HG02973 (cell line): ENCODE data around the gene TRMU.

ENCODE experiments used
- ATAC-seq: cut with Tn5 transposase; IDR thresholded peaks from one replicate; pipeline ENCODE4 v1.9.1; 2021; ENCODE audit warnings: moderate library complexity; ENCODE audit not compliant: unreplicated experiment

The TRMU gene

DNA sequence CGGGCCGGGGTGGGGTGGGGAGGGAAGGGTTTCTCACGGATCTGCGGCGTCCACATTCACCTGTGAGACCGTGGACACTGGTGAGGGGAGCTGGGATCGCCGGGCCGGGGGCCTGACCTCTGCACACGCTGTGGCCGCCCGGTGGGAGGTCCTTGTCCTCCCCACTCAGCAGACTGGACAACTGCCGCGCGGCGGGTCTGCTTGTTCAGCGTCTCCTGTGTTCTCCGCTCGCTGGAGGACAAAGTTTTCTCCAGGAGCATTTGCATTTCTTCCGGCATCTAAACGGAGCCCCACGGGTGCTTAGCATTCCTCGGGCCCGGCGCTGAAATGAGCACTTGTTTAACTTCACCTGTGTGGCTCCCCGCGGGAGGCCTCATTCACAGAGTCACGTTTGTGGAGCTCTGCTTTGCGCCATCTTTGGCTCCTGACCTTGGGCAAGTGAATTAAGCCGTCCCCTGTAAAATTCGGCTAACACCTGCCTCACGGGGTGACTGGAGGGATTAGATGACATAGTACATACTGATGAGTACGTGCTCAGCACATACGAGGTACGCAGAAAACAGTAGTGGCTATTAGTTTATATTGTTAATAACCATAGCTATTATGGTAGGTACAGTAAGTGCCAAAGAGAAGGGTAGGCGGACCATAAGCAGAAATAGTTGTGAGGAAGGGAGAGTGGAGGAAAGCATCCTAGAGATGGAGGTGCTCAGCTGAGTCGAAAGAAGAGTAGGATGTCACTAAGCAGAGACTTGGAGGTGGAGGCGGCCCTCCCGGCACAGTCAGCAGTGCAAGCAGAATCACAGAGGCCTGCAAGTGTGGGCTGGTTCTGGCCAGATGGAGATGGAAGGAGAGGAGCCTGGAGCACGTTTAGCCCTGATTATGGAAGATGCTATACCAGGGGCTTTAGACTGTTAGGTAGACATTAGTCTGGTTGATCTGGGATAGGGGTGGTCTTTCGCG lies 885 bp downstream of the TRMU start:
- ATAC-seq: no peak

DNA sequence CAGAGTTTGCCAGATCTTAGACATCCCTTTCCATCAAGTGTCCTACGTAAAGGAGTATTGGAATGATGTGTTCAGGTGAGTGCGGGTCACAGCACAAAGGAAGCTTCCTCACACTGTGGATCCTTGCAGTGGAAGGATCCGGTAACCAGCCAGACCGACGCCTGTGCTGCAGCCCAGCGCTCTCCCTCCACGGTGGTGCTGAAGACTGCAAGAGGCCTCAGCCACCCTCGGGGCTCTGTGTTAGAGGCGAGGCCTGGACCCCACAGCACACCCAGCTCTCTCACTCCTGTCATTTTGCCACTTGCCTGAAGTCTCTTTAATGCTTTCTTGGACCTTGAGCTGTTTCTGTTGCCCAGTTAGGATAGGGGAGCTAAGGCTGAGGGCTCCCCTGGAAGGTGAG lies 2.4 kb downstream of the TRMU start:
- no peak for ATAC-seq

DNA sequence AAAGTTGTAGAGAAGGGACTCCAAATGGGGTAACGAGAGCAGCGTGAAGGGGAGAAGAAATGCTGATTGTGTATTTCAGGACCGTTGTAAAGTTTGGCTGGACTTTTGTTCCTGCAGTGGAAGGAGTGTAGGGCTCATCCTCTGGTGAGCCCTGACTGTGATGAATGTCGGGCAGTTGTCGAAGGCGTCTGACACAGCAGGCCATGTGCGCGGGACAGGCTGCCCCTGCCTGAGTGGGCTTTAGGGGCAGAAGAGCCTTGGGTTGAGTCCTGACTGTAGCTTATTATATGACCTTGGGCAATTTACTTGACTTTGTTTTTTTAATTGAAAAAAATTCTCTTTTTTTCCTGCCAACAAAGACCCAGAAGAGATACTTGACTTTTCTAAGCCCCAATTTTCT lies 3.1 kb downstream of the TRMU start:
- no peak for ATAC-seq

DNA sequence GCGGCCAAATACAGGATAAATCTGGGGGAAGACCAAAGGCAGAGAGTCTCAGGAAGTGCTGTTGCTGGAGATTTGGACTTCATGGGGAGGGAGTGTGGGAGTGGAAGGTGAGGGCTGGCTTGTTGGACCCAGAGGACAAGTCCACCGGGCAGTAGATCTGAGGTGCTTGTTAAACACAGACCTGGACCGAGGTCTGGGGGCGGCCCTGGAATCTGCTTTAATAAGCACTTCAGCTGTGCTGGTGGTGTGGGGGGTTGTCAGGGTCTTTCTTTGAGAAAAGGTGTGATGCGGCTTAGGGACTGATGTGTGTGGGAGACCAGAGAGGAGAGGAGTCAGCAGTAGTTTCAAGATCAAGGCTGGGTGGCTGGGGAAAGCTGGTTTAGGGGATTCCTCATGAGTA lies 4.4 kb downstream of the TRMU start:
- no peak for ATAC-seq

DNA sequence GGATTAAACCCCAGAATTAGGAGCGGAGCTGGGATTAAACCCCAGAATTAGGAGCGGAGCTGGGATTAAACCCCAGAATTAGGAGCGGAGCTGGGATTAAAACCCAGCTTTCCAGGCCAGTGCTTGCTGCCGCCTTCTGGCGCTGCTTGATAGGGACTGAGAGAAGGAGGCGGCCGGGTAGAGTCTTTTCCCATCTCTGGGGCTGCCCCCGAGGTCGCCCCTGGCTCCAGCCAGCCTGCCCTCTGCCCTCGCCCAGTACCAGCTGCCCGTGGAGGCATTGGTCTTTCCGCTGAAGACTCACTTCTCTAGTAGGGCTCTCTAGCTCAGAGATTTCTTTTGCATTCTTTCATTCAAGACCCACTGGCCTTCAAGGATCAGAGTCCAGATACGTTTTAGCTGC lies 5.2 kb downstream of the TRMU start:
- ATAC-seq: no peak

DNA sequence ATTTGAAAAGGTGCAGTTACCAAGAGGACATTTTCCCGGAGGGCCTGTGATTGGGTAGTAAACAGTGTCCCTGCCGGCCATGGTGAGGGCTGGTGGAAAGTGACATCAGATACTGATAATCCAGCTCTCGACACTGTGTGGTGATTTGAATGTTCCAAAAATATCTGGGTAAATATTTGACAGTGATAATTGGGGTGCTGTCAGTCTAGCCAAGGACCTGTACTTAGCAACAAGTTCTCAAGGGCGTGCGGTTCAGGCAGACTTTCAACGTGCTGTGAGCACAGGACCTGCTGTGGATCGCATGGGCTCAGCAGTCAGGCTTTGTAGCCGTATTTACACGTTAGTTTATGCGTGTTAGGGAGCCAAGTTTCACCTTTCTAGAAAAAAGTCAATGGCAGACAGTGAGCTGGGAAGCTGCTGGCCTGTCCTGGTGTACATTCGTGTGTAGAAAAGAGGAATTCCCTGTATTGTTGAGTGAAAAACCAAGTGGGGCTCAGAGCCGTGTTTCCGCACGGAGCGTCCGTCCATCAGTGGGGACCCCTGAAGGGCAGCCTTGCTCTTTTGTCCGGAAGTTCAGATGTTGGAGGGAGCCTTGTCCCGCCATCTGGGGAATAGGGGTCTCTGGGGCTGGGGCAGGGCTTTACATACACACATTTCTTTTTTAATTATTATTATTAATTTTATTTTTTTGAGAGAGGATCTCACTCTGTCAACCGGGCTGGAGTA lies 11.3 kb downstream of the TRMU start:
- no peak for ATAC-seq

DNA sequence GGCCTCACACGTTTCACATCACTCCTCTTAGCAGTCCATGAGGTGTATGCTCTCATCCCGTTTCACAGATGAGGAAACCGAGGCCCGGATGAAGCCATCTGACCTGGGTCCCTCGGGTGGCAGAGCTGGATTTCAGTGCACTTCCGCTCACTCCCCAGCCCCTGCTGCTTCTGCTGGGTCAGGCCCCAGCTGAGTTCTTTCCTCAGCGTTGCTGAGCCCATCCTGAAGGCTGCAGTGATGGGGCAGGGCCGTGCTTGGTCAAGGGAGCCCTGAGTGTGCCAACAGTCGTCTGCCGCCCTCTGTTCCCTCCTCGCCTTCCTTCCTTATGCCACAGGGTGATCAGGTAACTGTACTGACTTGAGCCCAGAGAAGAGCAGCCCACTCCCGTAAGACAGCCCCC lies 12.1 kb downstream of the TRMU start:
- no peak for ATAC-seq

DNA sequence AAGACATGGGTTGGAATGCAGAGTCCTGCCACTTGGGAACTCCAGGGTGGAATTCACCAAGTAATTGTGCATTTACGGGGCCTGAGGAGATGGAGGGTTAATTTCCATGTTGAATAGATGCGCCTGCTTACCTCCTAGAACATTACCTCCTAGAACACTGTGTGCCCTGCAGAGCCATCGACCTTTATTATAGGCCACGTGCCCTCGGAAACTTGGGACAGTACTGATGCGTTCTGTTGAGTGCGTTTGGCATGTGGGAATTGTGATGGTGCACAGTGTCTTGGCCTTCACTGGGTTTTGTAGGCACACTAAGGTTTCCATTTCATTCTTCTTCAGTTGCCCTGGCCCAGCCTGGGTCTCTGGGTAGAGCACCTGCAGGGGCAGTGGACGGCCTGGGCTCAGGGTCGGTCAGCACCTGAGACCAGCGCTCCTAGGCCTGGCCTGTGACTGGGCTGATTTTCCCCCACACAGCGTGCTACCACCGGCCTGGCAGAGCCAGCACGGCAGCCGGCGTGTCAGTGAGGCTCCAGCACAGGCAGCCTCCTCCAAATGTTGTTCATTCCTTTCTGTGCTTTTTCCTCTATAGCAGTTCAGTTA lies 12.7 kb downstream of the TRMU start:
- no peak for ATAC-seq

DNA sequence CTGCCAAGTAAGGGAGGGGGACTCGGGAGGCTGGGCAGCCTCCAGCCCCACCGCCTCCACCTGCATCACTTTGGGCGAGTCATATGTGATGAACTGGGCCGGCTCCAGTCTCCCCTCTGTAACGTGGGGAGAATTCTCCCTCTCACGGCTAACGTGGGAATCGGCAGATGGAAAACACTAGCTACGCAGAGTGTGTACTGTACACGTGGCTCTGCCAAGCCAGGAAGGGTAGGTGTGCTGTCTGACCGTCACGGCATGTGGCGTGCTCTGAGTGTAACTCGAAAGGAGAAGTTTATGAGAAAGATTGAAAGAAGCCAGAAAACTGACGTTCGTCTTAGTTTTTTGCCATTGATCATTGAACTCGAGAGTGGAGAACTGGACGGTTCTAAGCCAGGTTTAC lies 13.7 kb downstream of the TRMU start:
- no peak for ATAC-seq

DNA sequence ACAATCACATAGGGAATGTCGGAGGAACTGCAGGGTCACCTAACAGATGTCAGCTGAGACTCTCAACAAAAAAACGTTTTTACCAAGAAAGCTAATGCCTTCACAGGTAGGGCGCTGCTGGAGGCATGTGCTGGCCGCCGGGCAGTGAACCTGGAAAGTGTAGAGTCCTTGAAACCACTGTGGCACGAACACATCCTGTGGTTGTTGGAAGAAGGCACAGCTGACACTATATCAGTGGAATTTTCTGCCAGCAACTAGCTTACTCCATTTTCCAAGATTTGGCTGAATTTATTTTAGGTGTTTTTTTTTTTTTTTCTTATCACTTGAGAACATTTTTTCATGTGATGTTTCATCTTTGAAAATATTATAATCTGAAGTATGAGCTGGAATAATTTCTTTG lies 14.2 kb downstream of the TRMU start:
- ATAC-seq: no peak

DNA sequence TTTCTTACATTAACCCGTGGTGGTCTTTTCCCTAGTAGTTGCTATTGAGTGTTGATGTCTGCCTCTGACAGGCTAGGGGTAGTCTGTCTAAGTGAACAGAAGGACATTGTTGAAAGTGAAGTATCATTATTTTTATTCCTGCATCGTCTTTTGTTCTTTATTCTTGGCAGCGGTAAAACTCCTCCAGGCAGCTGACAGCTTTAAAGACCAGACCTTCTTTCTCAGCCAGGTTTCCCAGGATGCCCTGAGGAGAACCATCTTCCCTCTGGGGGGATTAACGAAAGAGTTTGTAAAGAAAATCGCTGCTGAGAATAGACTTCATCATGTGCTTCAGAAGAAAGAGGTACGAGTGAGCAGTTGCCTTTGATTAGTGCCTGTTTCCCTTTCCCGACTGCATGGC lies 14.6 kb downstream of the TRMU start:
- ATAC-seq: no peak

DNA sequence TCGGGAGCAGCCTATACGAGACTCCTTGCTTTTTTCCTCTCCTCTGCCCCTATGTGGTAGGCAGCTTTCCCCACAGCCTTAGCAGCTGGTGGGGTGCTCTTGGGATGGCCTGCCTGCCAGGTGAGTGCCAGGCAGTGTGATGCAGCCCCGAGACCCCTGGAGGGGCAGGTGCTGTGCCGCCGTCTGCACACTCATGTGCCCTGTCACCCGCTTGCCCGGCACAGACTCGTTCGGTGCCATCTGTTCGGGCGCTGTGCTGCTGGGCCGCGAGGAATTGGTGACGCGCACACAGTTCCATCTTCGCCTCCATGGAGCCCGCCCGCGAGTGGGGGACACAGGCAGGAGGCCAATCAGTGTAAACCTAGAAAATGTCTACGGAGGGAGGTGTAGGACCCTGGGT lies 15.1 kb downstream of the TRMU start:
- no peak for ATAC-seq

DNA sequence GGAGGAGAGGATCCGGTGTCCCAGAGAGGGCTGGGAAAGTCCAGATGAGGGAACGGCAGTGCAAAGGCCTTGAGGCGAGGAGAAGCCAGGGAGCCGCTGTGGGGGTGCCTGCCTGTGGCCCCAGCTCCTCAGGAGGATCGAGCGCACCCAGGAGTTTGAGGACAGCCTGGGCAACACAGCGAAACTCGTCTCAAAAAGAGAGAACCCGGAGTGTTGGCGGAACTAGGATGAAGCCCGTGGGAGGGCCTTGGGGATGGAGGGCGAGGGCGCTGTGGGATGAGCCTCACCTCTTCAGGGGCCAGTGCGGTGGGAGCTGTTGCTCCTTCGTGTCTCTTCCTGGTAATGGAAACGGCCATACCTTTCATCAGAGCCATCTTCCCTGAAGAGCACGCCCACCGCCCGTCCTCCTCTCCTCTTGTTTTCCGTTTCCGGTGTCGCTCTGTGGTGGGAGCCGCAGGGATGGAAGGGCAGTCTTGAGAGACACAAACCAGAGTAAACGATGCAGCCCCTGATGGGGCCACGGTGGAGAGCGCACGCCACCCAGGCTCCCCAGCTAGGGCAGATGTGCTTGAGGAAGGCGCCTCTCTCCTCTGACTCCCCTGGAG lies 15.7 kb downstream of the TRMU start:
- ATAC-seq: no peak

DNA sequence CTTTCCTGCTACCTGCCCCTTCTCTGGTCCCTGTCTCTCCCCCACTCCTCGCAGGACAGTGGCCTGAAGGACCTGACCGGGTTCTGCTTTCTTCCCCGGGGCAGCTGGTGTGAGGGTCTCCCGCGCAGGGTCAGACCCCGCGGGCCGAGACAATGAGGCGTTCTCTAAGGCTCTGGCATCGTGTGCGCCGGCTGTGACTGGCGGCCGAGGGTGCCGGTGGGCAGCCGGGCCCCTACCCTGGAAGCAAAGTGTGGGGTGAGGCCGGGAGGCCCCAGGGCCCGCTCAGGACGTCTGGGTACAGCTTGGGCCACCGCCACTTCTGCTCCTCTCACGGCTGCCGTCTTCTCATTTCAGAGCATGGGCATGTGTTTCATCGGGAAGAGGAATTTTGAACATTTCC lies 16.3 kb downstream of the TRMU start:
- no peak for ATAC-seq

DNA sequence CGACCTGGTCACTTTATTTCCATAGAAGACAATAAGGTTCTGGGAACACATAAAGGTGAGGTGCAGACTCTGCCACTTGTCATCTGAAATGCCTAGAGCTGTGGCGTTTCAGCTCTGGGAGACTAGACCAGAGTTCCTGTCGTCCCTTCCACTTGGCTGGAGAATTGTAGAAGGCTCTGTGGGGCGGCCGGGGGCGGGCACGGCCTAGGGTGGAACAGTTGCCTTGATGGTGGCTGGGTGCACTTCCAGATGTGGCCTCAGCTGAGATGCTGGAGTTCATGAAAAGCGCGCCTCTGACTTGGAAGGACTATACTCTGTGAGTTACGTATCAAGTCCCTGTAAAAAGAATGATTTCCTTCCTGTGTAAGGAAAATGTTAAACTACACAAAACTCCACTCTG lies 16.8 kb downstream of the TRMU start:
- no peak for ATAC-seq

DNA sequence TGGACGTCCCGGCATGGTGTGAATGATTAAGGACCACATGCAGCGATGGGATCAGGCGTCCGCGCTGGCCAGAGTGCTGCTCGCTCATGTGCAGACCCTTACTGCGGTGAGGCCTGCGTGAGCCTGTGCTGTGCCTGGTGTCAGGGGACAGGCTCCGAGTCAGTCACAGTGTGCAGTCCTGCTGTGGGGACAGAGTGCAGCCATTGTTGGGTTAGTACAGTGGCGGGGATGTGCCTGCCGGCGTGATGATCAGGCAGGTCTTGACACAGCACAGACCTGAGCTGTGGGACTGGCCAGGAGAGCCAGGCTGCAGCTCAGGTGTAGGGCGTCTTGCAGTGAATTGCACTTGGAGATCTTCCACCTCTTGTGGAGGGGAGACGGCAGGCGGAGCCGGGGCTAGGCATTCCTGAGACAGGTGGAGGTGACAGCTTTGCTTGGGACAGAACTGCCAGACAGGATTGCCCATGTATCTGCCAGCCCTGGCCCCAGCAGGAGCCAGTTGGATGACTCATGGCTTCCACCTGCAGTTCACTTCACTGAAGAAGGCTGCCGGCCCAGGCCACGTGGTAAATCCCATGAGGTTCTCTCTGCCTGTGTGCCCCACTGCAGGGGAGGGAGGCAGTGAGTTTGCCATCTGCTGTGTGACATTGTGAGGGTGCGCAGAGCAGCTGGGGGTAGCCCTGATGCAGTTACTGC lies 17.3 kb downstream of the TRMU start:
- ATAC-seq: no peak

DNA sequence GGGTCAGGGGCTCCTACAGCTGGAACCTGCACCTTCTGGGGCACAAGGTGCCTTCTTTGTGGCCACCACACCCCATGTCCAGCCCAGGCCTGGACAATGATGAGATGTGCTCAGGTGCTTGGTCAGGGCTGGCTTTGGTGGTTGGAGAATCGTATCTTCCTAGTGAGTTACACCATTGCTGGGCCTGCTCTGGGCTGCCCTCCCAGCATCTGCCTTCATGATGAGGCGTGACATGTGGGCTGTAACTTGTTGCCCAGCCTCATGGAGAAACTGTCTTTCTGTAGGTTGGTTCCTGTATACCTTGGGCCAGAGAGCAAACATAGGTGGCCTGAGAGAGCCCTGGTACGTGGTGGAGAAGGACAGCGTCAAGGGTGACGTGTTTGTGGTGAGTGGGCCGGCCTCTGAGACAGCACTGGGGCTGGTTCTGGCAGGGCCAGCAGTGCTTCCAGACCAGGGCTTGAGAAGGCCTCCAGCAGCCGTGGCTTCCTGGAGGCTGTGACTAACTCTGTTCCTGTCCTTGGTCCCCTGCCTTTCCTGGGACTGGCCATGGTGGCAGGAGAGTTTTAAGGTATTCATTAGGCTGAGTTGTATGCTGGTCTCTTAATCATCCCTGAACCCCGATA lies 18.1 kb downstream of the TRMU start:
- no peak for ATAC-seq

DNA sequence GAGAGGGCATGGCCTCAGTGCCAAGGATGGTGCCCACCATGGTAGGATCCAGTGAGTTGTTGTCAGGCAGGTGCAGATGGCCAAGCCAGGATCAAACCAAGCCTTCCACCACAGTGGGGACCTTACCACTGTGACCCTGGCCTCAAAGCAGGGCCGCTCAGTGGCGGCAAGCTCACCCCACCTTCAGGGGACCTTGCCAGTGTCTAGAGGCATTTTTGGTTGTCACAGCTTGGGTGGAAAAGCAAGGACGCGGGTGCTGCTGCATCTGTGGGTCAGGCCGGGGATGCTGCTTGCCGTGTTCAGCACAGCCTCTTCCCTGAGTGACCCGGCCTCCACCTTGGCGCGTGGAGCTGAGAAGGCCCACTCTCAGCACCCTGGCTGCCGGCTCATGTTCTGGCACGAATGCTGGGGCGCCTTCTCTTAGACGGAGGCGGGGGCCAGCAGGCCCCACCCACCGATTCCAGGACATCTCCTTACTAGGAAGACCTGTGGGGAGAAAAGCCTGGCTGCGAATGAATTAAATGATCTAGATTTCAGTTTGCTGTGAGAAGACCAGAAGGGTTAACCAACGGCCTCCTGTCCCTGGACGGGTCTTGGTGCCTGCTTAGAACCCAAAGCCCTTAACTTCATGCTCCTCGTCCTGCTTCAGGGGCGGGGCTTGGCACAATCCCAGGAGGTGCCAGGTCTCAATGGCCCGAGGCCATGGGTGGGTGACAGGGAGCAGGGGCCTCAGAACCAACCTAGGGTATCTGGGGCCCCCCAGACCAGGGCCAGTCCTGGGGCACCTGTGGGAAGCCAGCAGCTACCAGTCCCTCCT lies 18.9 kb downstream of the TRMU start:
- ATAC-seq: no peak

DNA sequence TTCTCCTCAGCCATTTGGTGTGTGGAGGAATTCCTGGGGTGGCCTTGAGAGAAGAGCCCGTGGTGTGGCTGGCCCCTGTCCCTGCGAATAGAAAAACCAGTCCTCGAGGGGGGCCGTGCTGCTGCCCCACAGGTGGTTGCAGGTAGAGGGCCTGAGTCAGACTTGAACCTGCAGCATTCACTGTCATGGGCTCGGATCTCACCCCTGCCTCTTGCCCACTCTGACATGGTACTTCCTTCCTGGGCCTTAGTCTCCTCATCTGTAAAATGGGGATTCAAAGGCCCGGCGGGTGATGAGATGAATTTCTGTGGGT lies 19.4 kb downstream of the TRMU start:
- ATAC-seq: no peak
